Activated CD4-positive, alpha-beta T cell treated with anti-CD3 and anti-CD28 coated beads, Interleukin-2, amount 10 ng/mL, durations not matched to agents 24 days and 14 days (primary cell): Measurements from ENCODE around the gene FOXB1. TPM values are rescaled to one million over a fixed set of nuclear protein-coding genes. Genes with fewer than 3 reads are reported as not detected.

Experiments
- DNase-seq: peaks from one replicate; pipeline ENCODE4 v3.0.0; 2022
- H3K27ac Mint-ChIP-seq: one replicate; pipeline ENCODE4 v1.8.0; 2022; ENCODE audit warnings: mild to moderate bottlenecking, mixed read lengths
- H3K27me3 Mint-ChIP-seq: one replicate; pipeline ENCODE4 v1.8.0; 2022; ENCODE audit warnings: mixed read lengths
- H3K36me3 Mint-ChIP-seq: one replicate; pipeline ENCODE4 v1.8.0; 2022; ENCODE audit warnings: low read depth, mild to moderate bottlenecking, mixed read lengths
- H3K4me1 Mint-ChIP-seq: one replicate; pipeline ENCODE4 v1.8.0; 2021; ENCODE audit warnings: mixed read lengths
- H3K4me3 Mint-ChIP-seq: one replicate; pipeline ENCODE4 v1.8.0; 2022; ENCODE audit warnings: mild to moderate bottlenecking, moderate library complexity, mixed read lengths
- H3K9me3 Mint-ChIP-seq: one replicate; pipeline ENCODE4 v1.8.0; 2021; ENCODE audit warnings: mixed read lengths
- intact Hi-C: fragments of 100-400 bp; cut with micrococcal nuclease; formaldehyde crosslinking; loops from one replicate; pipeline ENCODE4 v1.15.1; 2023
- total RNA-seq: library from RNA; stranded (reverse); gene quantifications from 2 replicates; pipeline ENCODE4 v1.2.3, GENCODE V29; 2022

FOXB1 gene
- total RNA-seq, 1 donor from 2014 or later: 0.68 TPM

- no peak for DNase-seq
- no peak overlapping the region for H3K4me3 Mint-ChIP-seq
- H3K36me3 Mint-ChIP-seq: peaks cover 2% of the 10 kb centered on the region
- peaks cover 19% of the 10 kb centered on the region for H3K4me1 Mint-ChIP-seq
- no peak overlapping the region for H3K27ac Mint-ChIP-seq
- intact Hi-C loops: no loop called here
- peaks cover 6% of the 10 kb centered on the region for H3K9me3 Mint-ChIP-seq
- H3K27me3 Mint-ChIP-seq: peaks cover 67% of the 10 kb centered on the region
Measured at GRCh38 chr15:60012695-60013094, 8.6 kb downstream of the FOXB1 start.

GRCh38 chr15:60017538-60018520 is 13.7 kb downstream of the FOXB1 start:
- DNase-seq: peak; percentile 72
- Mint-ChIP-seq H3K36me3 (peaks cover 2% of the 10 kb centered on the region), H3K27me3 (peaks cover 24% of the 10 kb centered on the region), H3K27ac (peak overlapping the region; percentile 40), H3K9me3 (peaks cover 18% of the 10 kb centered on the region), H3K4me3 (peak overlapping the region; percentile 0), H3K4me1 (peaks cover 23% of the 10 kb centered on the region)
- intact Hi-C loops: loop anchor here (2.0 kb wide), 1 partner anchor 27 kb away; no protein-coding TSS in a partner anchor

GRCh38 chr15:60020736-60021135 is 16.6 kb downstream of the FOXB1 start:
- Mint-ChIP-seq H3K4me1 (peaks cover 23% of the 10 kb centered on the region), H3K4me3 (no peak overlapping the region), H3K27me3 (peaks cover 3% of the 10 kb centered on the region), H3K36me3 (peaks cover 2% of the 10 kb centered on the region), H3K9me3 (peaks cover 18% of the 10 kb centered on the region), H3K27ac (no peak overlapping the region)
- DNase-seq: no peak
- intact Hi-C loops: no loop called here

- intact Hi-C loops: no loop called here
- H3K27me3 Mint-ChIP-seq: no peaks in the 10 kb centered on the region
- H3K36me3 Mint-ChIP-seq: peaks cover 2% of the 10 kb centered on the region
- no peak overlapping the region for H3K27ac Mint-ChIP-seq
- peaks cover 18% of the 10 kb centered on the region for H3K9me3 Mint-ChIP-seq
- no peak for DNase-seq
- H3K4me3 Mint-ChIP-seq: no peak overlapping the region
- H3K4me1 Mint-ChIP-seq: peaks cover 23% of the 10 kb centered on the region
Measured at GRCh38 chr15:60021589-60022378, 17.7 kb downstream of the FOXB1 start.

GRCh38 chr15:60022379-60022741 is 18.2 kb downstream of the FOXB1 start:
- Mint-ChIP-seq H3K4me3 (no peak overlapping the region), H3K4me1 (peaks cover 20% of the 10 kb centered on the region), H3K27ac (no peak overlapping the region), H3K27me3 (no peaks in the 10 kb centered on the region), H3K9me3 (peaks cover 15% of the 10 kb centered on the region), H3K36me3 (no peaks in the 10 kb centered on the region)
- intact Hi-C loops: no loop called here
- DNase-seq: no peak

- no peak overlapping the region for H3K4me3 Mint-ChIP-seq
- no peaks in the 10 kb centered on the region for H3K27me3 Mint-ChIP-seq
- DNase-seq: peak; percentile 34
- peaks cover 2% of the 10 kb centered on the region for H3K4me1 Mint-ChIP-seq
- H3K36me3 Mint-ChIP-seq: no peaks in the 10 kb centered on the region
- intact Hi-C loops: no loop called here
- no peak overlapping the region for H3K27ac Mint-ChIP-seq
- no peaks in the 10 kb centered on the region for H3K9me3 Mint-ChIP-seq
Measured at GRCh38 chr15:60026555-60026954, 22.4 kb downstream of the FOXB1 start.

- no peak overlapping the region for H3K4me3 Mint-ChIP-seq
- no peaks in the 10 kb centered on the region for H3K4me1 Mint-ChIP-seq
- no peaks in the 10 kb centered on the region for H3K36me3 Mint-ChIP-seq
- no peak overlapping the region for H3K27ac Mint-ChIP-seq
- intact Hi-C loops: no loop called here
- DNase-seq: no peak
- no peaks in the 10 kb centered on the region for H3K9me3 Mint-ChIP-seq
- peaks cover 5% of the 10 kb centered on the region for H3K27me3 Mint-ChIP-seq
Measured at GRCh38 chr15:60035344-60035743, 31.2 kb downstream of the FOXB1 start.

GRCh38 chr15:60039316-60039715 is 35.2 kb downstream of the FOXB1 start:
- intact Hi-C loops: no loop called here
- H3K36me3 Mint-ChIP-seq: no peaks in the 10 kb centered on the region
- H3K4me3 Mint-ChIP-seq: no peak overlapping the region
- no peak overlapping the region for H3K27ac Mint-ChIP-seq
- peaks cover 6% of the 10 kb centered on the region for H3K9me3 Mint-ChIP-seq
- H3K4me1 Mint-ChIP-seq: peaks cover 4% of the 10 kb centered on the region
- H3K27me3 Mint-ChIP-seq: peaks cover 11% of the 10 kb centered on the region
- DNase-seq: no peak

- Mint-ChIP-seq H3K4me1 (peaks cover 20% of the 10 kb centered on the region), H3K27me3 (peaks cover 17% of the 10 kb centered on the region), H3K27ac (peak overlapping the region; percentile 78), H3K36me3 (no peaks in the 10 kb centered on the region), H3K9me3 (peaks cover 6% of the 10 kb centered on the region), H3K4me3 (no peak overlapping the region)
- DNase-seq: no peak
- intact Hi-C loops: loop anchor here (1.0 to 2.0 kb wide), 5 partner anchors 8 to 83 kb away; no protein-coding TSS in a partner anchor
Measured at GRCh38 chr15:60043744-60044435, 39.8 kb downstream of the FOXB1 start.

GRCh38 chr15:60044636-60045270 is 40.6 kb downstream of the FOXB1 start:
- Mint-ChIP-seq H3K27me3 (peaks cover 23% of the 10 kb centered on the region), H3K36me3 (peaks cover 2% of the 10 kb centered on the region), H3K27ac (peak overlapping the region; percentile 78), H3K9me3 (peaks cover 12% of the 10 kb centered on the region), H3K4me3 (peak overlapping the region; percentile 54), H3K4me1 (peaks cover 20% of the 10 kb centered on the region)
- DNase-seq: peak; percentile 82
- intact Hi-C loops: loop anchor here (1.0 to 2.0 kb wide), 5 partner anchors 8 to 82 kb away; no protein-coding TSS in a partner anchor

GRCh38 chr15:60047701-60048100 is 43.6 kb downstream of the FOXB1 start:
- no peak for DNase-seq
- intact Hi-C loops: no loop called here
- peaks cover 18% of the 10 kb centered on the region for H3K9me3 Mint-ChIP-seq
- no peak overlapping the region for H3K27ac Mint-ChIP-seq
- H3K4me3 Mint-ChIP-seq: no peak overlapping the region
- H3K27me3 Mint-ChIP-seq: peaks cover 12% of the 10 kb centered on the region
- peaks cover 3% of the 10 kb centered on the region for H3K36me3 Mint-ChIP-seq
- H3K4me1 Mint-ChIP-seq: peaks cover 20% of the 10 kb centered on the region

- peaks cover 3% of the 10 kb centered on the region for H3K36me3 Mint-ChIP-seq
- peaks cover 10% of the 10 kb centered on the region for H3K4me1 Mint-ChIP-seq
- intact Hi-C loops: no loop called here
- peaks cover 28% of the 10 kb centered on the region for H3K27me3 Mint-ChIP-seq
- no peak overlapping the region for H3K4me3 Mint-ChIP-seq
- H3K9me3 Mint-ChIP-seq: peaks cover 11% of the 10 kb centered on the region
- no peak for DNase-seq
- H3K27ac Mint-ChIP-seq: no peak overlapping the region
Measured at GRCh38 chr15:60049948-60050347, 45.8 kb downstream of the FOXB1 start.

- intact Hi-C loops: no loop called here
- Mint-ChIP-seq H3K4me3 (no peak overlapping the region), H3K4me1 (no peaks in the 10 kb centered on the region)
Measured at GRCh38 chr15:60052796-60053195, 48.7 kb downstream of the FOXB1 start.

More at GRCh38 chr15:60052796-60053195, 48.7 kb downstream of the FOXB1 start:
- no peak for DNase-seq
- peaks cover 36% of the 10 kb centered on the region for H3K27me3 Mint-ChIP-seq
- H3K36me3 Mint-ChIP-seq: peaks cover 3% of the 10 kb centered on the region
- no peak overlapping the region for H3K27ac Mint-ChIP-seq
- peaks cover 11% of the 10 kb centered on the region for H3K9me3 Mint-ChIP-seq
